NCI-H2171 treated with DMSO at 0.1 percent for 48 hours (cell line): ENCODE results near the gene ECI1.
"Not testable (repeated sequence)": the region's sequence is repeated elsewhere in the genome, so short reads cannot be mapped to it uniquely, and the experiment has no call there.

Experiments used
- DNase-seq: peaks from one replicate; lab custom pipeline; 2025; lab: John Stamatoyannopoulos, UW

The ECI1 gene

GRCh38 chr16:2210386-2211365 lies 40.7 kb downstream of the ECI1 start, which contains the start of gene BRICD5:
BRICD5 (minus strand) TSS chr16:2210863; CDS start chr16:2210833, 30 bp downstream.
- DNase-seq: no peak

- no peak for DNase-seq
These were observed 41.4 kb downstream of the ECI1 start for GRCh38 chr16:2210009-2210332.

GRCh38 chr16:2209258-2210008 lies 42.0 kb downstream of the ECI1 start:
- DNase-seq: no peak

GRCh38 chr16:2208772-2209171 lies 42.6 kb downstream of the ECI1 start:
- no peak for DNase-seq

- DNase-seq: peak; percentile 32
These were observed 43.1 kb downstream of the ECI1 start for GRCh38 chr16:2208308-2208707.

- no peak for DNase-seq
These were observed 43.5 kb downstream of the ECI1 start for GRCh38 chr16:2207872-2208271.

GRCh38 chr16:2206780-2207433 lies 44.5 kb downstream of the ECI1 start:
- no peak for DNase-seq

- DNase-seq: no peak
These were observed 45.0 kb downstream of the ECI1 start for GRCh38 chr16:2206420-2206779.

GRCh38 chr16:2205967-2206313 lies 45.4 kb downstream of the ECI1 start:
- DNase-seq: no peak

GRCh38 chr16:2205104-2205966 lies 46.1 kb downstream of the ECI1 start, which contains the start of gene MLST8:
MLST8 (plus strand) TSS chr16:2205454; CDS start chr16:2206086, 632 bp downstream.
- peak; percentile 82 for DNase-seq

GRCh38 chr16:2204416-2205103 lies 46.8 kb downstream of the ECI1 start:
- DNase-seq: no peak

GRCh38 chr16:2203119-2203688 lies 48.2 kb downstream of the ECI1 start:
- not testable (repeated sequence) for DNase-seq

GRCh38 chr16:2200313-2200712 lies 51.1 kb downstream of the ECI1 start:
- DNase-seq: no peak

- no peak for DNase-seq
These were observed 51.7 kb downstream of the ECI1 start for GRCh38 chr16:2199621-2200139.

- DNase-seq: no peak
These were observed 52.3 kb downstream of the ECI1 start for GRCh38 chr16:2199095-2199494.

- no peak for DNase-seq
These were observed 53.1 kb downstream of the ECI1 start for GRCh38 chr16:2198283-2198682.

- DNase-seq: no peak
These were observed 53.6 kb downstream of the ECI1 start for GRCh38 chr16:2197765-2198164.

- DNase-seq: no peak
These were observed 54.3 kb downstream of the ECI1 start for GRCh38 chr16:2196981-2197511.

GRCh38 chr16:2196162-2196980 lies 55.0 kb downstream of the ECI1 start, which contains the start of gene CASKIN1:
CASKIN1 (minus strand) TSS chr16:2196605; CDS start chr16:2196432, 173 bp downstream.
- peak; percentile 21 for DNase-seq
